ENCODE measurements around the gene ZNF524.

ZNF524 gene

GRCh38 chr19:55617426-55617825 is 17.3 kb downstream of the ZNF524 start:
- DNase-seq = no peak
- TF ChIP-seq CTCF (IDR thresholded peaks at IDR 0.05; ENCODE audit: low read depth, low read length) = no peak
- Histone ChIP-seq H3K9me3 (ENCODE audit: severe bottlenecking) (no peaks in the 10 kb centered on the region), H3K27ac (no peak overlapping the region), H3K36me3 (peaks cover 35% of the 10 kb centered on the region), H3K27me3 (ENCODE audit: insufficient read depth, low read depth, severe bottlenecking) (no peaks in the 10 kb centered on the region), H3K4me3 (ENCODE audit: low read depth, low read length) (no peak overlapping the region)

GRCh38 chr19:55618426-55618825 is 18.3 kb downstream of the ZNF524 start:
- H3K27ac ChIP-seq = peak overlapping the region; percentile 73
- peaks cover 37% of the 10 kb centered on the region for H3K36me3 ChIP-seq
- no peaks in the 10 kb centered on the region for H3K27me3 ChIP-seq (ENCODE audit: insufficient read depth, low read depth, severe bottlenecking)
- DNase-seq = no peak
- TF ChIP-seq CTCF (IDR thresholded peaks at IDR 0.05; ENCODE audit: low read depth, low read length) = no peak
- H3K9me3 ChIP-seq (ENCODE audit: severe bottlenecking) = no peaks in the 10 kb centered on the region
- H3K4me3 ChIP-seq (ENCODE audit: low read depth, low read length) = no peak overlapping the region

- DNase-seq = no peak
- Histone ChIP-seq H3K27me3 (ENCODE audit: insufficient read depth, low read depth, severe bottlenecking) (no peaks in the 10 kb centered on the region), H3K9me3 (ENCODE audit: severe bottlenecking) (peaks cover 3% of the 10 kb centered on the region), H3K4me3 (ENCODE audit: low read depth, low read length) (no peak overlapping the region), H3K27ac (peak overlapping the region; percentile 73), H3K36me3 (peaks cover 37% of the 10 kb centered on the region)
- no peak for TF ChIP-seq CTCF (IDR thresholded peaks at IDR 0.05; ENCODE audit: low read depth, low read length)
Observed at GRCh38 chr19:55619286-55619685, 19.2 kb downstream of the ZNF524 start.

GRCh38 chr19:55620410-55621204 is 20.5 kb downstream of the ZNF524 start:
- no peak overlapping the region for H3K4me3 ChIP-seq (ENCODE audit: low read depth, low read length)
- peaks cover 3% of the 10 kb centered on the region for H3K9me3 ChIP-seq (ENCODE audit: severe bottlenecking)
- no peak for DNase-seq
- no peak for TF ChIP-seq CTCF (IDR thresholded peaks at IDR 0.05; ENCODE audit: low read depth, low read length)
- peak overlapping the region; percentile 73 for H3K27ac ChIP-seq
- H3K36me3 ChIP-seq = peaks cover 30% of the 10 kb centered on the region
- H3K27me3 ChIP-seq (ENCODE audit: insufficient read depth, low read depth, severe bottlenecking) = no peaks in the 10 kb centered on the region

GRCh38 chr19:55621205-55621672 is 21.2 kb downstream of the ZNF524 start:
- H3K27ac ChIP-seq = no peak overlapping the region
- H3K27me3 ChIP-seq (ENCODE audit: insufficient read depth, low read depth, severe bottlenecking) = no peaks in the 10 kb centered on the region
- no peak for DNase-seq
- peaks cover 25% of the 10 kb centered on the region for H3K36me3 ChIP-seq
- peaks cover 3% of the 10 kb centered on the region for H3K9me3 ChIP-seq (ENCODE audit: severe bottlenecking)
- H3K4me3 ChIP-seq (ENCODE audit: low read depth, low read length) = no peak overlapping the region
- TF ChIP-seq CTCF (IDR thresholded peaks at IDR 0.05; ENCODE audit: low read depth, low read length) = no peak

All from WERI-Rb-1 (cell line).